GM20000 (cell line): ENCODE measurements around the gene HLA-DQA1.

Experiments
- DNase-seq: peaks from one replicate; pipeline ENCODE4 v3.0.0; 2012; ENCODE audit warnings: low spot score
- TF ChIP-seq, protein P1 (sequence below): IDR thresholded peaks from 2 replicates; pipeline ENCODE4 v1.5.1; 2012; ENCODE audit warnings: mild to moderate bottlenecking, control low read depth; ENCODE audit errors: extremely low read depth, missing control alignments

The HLA-DQA1 gene

GRCh38 chr6:32603888-32604287, 33.3 kb upstream of the HLA-DQA1 start:
- TF ChIP-seq, protein P1, sequence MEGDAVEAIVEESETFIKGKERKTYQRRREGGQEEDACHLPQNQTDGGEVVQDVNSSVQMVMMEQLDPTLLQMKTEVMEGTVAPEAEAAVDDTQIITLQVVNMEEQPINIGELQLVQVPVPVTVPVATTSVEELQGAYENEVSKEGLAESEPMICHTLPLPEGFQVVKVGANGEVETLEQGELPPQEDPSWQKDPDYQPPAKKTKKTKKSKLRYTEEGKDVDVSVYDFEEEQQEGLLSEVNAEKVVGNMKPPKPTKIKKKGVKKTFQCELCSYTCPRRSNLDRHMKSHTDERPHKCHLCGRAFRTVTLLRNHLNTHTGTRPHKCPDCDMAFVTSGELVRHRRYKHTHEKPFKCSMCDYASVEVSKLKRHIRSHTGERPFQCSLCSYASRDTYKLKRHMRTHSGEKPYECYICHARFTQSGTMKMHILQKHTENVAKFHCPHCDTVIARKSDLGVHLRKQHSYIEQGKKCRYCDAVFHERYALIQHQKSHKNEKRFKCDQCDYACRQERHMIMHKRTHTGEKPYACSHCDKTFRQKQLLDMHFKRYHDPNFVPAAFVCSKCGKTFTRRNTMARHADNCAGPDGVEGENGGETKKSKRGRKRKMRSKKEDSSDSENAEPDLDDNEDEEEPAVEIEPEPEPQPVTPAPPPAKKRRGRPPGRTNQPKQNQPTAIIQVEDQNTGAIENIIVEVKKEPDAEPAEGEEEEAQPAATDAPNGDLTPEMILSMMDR, result no peak
- DNase-seq, result no peak

DNA sequence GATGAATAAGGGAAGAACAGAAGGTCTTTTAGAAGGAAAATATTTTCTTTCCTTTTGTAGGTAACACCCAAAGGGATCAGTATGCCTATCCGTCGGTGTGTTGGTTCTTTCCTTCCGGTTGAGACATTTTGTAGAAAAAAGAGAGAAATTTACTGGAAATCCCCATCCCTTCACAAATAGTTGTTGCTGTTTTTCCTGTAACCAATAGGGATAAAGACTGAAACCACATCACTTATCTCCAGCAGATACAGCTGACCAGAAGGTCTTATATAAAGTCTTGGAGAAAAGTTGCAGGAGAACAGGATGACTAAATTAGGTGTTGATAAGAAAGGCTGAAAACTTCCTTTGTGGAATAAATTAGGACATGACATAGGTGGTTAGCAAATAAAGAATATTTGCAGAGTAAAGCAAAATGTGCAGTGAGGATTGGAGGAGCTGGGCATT, 32.8 kb upstream of the HLA-DQA1 start:
- TF ChIP-seq, protein P1, result no peak
- DNase-seq, result peak; percentile 16

GRCh38 chr6:32607263-32607987, 29.8 kb upstream of the HLA-DQA1 start:
- DNase-seq, result no peak
- TF ChIP-seq, protein P1, result no peak

DNA sequence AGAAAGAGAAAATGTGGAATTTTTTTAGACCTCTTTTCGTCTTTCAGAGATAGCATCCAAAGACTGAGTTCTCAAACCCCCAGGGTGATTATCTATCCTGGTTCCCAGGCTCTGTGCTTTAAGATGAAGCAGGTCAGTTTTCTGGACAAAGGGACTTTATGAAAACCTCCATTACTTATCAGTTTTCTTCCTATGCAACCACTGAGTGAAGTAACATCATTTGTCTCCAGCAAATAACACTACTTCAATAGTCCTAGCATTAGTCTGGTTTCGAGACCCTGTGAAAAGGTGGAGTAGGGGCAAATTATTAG, 29.3 kb upstream of the HLA-DQA1 start:
- DNase-seq, result no peak
- TF ChIP-seq, protein P1, result no peak

DNA sequence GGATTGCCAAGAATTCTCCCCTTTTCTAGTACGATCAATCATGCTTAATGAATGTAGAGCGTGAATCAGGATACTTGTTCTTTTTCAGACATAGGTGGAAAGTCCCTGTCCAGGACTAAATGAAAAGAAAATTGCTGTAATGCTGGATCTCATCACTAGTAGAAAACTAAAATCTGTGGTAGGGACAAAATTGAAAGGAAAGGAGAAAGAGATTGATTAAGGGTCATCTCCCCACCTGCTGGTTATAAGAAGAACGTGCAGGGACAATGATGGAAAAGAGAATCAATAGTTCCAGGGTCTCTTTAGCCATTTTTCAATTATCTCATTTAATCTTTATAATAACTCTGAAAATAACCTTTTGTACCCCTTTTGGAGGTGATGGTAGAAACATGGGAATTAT, 28.8 kb upstream of the HLA-DQA1 start:
- no peak for DNase-seq

DNA sequence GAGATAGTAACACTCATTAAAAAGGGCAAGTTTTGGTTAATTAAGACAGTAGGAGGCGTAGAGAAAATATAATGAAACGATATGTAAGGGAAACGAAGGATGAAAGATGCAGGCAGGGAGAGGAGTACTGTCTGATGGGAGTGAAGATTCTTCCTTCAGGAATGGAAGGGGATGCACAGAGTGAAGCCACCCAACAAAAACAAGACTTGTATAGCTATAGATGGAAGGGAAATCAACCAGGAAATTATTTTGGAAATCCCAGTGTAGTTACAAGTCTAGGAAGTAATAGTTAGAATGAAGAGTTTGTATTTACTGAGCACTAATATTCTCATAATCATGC, 27.8 kb upstream of the HLA-DQA1 start:
- TF ChIP-seq, protein P1, result no peak
- DNase-seq, result no peak

More for the DNA sequence above, 28.8 kb upstream of the HLA-DQA1 start:
- TF ChIP-seq, protein P1, result no peak

DNA sequence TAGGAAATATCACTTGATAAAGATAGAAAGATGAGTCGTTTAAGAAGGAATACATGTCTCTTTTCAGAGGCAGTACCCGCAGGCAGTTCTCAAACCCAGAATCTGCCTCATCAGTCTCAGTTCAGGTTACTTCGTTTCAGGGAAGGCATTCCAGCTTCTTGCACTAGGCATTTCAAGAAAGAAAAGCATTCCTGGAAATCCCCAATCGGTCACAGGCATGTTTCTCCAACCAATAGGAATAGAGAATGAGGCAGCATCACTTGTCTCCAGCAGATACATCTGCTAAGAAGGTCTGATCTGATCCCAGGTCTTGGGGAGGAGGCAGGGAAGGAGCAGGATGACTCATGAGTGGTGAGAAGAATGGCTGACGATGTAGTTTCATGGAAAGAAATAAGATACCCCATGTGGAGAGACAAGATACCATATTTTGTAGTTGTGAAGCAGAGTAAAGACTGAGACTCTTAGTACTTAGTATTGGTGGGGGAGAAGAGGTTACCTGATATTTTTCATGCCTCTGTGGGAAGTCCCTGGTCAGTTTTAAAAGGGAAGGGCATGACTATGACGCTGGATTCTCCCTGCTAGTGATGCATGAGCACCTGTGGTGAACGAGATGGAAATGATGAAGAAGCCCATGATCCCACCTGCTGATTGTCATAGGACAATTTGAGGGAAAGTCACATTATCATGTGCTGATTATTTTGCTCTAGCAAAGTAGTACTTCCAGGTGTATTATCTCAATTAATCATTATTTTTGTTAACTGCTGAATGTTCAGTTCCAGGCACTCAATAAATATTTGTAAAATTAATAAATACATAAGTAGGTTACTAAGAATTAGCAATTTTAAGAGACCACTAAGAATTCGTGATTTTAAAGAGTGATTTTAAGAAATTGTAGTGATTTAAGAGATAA, 27.2 kb upstream of the HLA-DQA1 start:
- TF ChIP-seq, protein P1, result no peak
- peak; percentile 50 for DNase-seq
